ENCODE measurements around the gene SSH2. TPM values are rescaled to one million over a fixed set of nuclear protein-coding genes. Genes with fewer than 3 reads are reported as not detected.

Gene SSH2
- total RNA-seq, 4 donors from 2014 or later, result 140 to 241 (median 172) TPM

DNA sequence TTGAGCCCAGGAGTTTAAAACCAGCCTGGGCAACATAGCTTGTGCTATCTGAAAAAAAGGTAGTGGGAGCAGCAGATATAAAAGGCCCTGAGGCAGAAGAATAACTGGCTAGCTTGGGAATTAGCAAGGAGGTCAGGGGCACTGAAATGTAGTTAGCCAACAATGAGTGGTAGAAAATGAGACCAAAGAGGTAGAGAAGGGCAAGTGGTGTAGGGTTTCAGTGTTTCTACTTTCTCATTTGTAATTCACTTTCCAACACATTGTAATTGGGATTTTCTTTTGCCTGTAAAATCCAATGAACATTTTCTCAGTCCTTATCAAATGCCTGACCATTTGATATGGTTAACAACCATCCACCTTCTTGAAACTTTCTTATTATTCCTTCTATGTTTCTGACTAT is 212.2 kb downstream of the SSH2 start:
- no peaks in the 10 kb centered on the region for H3K36me3 ChIP-seq
- no peak overlapping the region for H3K4me3 ChIP-seq
- DNase-seq, result no peak
- no peak for TF ChIP-seq POLR2A (IDR thresholded peaks at IDR 0.05)
- TF ChIP-seq, protein P1, sequence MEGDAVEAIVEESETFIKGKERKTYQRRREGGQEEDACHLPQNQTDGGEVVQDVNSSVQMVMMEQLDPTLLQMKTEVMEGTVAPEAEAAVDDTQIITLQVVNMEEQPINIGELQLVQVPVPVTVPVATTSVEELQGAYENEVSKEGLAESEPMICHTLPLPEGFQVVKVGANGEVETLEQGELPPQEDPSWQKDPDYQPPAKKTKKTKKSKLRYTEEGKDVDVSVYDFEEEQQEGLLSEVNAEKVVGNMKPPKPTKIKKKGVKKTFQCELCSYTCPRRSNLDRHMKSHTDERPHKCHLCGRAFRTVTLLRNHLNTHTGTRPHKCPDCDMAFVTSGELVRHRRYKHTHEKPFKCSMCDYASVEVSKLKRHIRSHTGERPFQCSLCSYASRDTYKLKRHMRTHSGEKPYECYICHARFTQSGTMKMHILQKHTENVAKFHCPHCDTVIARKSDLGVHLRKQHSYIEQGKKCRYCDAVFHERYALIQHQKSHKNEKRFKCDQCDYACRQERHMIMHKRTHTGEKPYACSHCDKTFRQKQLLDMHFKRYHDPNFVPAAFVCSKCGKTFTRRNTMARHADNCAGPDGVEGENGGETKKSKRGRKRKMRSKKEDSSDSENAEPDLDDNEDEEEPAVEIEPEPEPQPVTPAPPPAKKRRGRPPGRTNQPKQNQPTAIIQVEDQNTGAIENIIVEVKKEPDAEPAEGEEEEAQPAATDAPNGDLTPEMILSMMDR (IDR thresholded peaks at IDR 0.05 in 4 of 5, conservative IDR thresholded peaks at IDR 0.05 in 1 of 5), result no peak
- H3K9me3 ChIP-seq, result no peaks in the 10 kb centered on the region
- peak overlapping the region; percentile 82 to 100 (median 93) for H3K27ac ChIP-seq
- intact Hi-C loops (cut with DNase I; ENCODE audit: low total_unique reads), result no loop called here
- no peaks in the 10 kb centered on the region for H3K27me3 ChIP-seq
- in situ Hi-C loops (cut with MboI; ENCODE audit: low sequenced_read_pairs in 4 of 4), result loop anchor here in 1 of 4 donors (10.0 kb wide), 1 partner anchor 73 kb away; no protein-coding TSS in a partner anchor
- peaks cover 62 to 90% of the 10 kb centered on the region in 2 donors for H3K4me1 ChIP-seq
- ATAC-seq, result no peak

DNA sequence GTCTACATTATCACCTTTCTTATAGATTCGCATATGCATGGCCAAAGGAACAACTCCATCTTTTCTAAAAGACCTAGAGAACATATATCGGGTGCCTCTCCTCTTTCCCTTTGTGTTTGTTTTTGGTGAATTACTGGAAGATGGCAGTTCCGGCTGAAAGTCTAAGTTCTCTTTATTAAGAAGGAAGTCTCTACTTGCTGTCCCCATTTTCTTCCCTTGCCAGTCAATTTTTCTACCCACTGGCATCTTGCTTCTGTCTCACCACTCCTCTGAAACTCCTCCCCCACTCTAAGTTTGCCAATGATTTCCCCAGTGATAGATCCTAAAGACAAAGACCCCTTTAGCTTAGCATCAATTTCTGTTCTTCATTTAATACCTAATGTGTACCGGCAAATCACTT is 213.5 kb downstream of the SSH2 start:
- no peaks in the 10 kb centered on the region for H3K36me3 ChIP-seq
- no peak for TF ChIP-seq POLR2A (IDR thresholded peaks at IDR 0.05)
- TF ChIP-seq, protein P1 (IDR thresholded peaks at IDR 0.05 in 4 of 5, conservative IDR thresholded peaks at IDR 0.05 in 1 of 5), result no peak
- intact Hi-C loops (cut with DNase I; ENCODE audit: low total_unique reads) (no loop called here), in situ Hi-C loops (cut with MboI; ENCODE audit: low sequenced_read_pairs in 4 of 4) (loop anchor here in 1 of 4 donors (10.0 kb wide), 1 partner anchor 72 kb away; no protein-coding TSS in a partner anchor)
- peaks cover 69 to 85% of the 10 kb centered on the region in 2 donors for H3K4me1 ChIP-seq
- H3K9me3 ChIP-seq, result no peaks in the 10 kb centered on the region
- no peaks in the 10 kb centered on the region for H3K27me3 ChIP-seq
- no peak for ATAC-seq
- peak overlapping the region; percentile 82 to 100 (median 93) for H3K27ac ChIP-seq
- DNase-seq, result no peak
- no peak overlapping the region for H3K4me3 ChIP-seq

DNA sequence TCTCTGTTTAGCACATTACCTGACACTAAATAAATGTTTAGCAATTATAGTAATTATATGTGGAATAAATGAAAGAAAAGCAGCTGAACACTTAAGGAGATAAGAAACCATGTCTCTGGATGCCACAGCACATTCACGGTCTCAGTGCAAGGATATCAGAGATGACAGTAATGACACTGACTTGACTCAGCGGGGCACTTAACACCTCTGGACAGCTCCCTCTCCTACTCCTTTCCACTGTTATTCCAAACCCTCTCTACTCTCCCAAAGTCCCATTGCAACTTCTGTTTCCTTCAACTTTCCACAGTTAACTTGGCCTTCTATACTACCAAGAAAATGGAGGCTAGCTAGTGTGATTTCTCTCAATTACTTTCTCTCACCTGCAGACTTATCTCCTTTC is 214.3 kb downstream of the SSH2 start:
- no peak overlapping the region for H3K4me3 ChIP-seq
- no peaks in the 10 kb centered on the region for H3K9me3 ChIP-seq
- ATAC-seq (no peak), DNase-seq (no peak)
- H3K27ac ChIP-seq, result peak overlapping the region; percentile 82 to 100 (median 93)
- in situ Hi-C loops (cut with MboI; ENCODE audit: low sequenced_read_pairs in 4 of 4), result loop anchor here in 1 of 4 donors (10.0 kb wide), 1 partner anchor 71 kb away; no protein-coding TSS in a partner anchor
- H3K36me3 ChIP-seq, result no peaks in the 10 kb centered on the region
- peaks cover 72 to 85% of the 10 kb centered on the region in 2 donors for H3K4me1 ChIP-seq
- H3K27me3 ChIP-seq, result no peaks in the 10 kb centered on the region
- TF ChIP-seq, protein P1 (IDR thresholded peaks at IDR 0.05 in 4 of 5, conservative IDR thresholded peaks at IDR 0.05 in 1 of 5), result no peak
- no peak for TF ChIP-seq POLR2A (IDR thresholded peaks at IDR 0.05)
- intact Hi-C loops (cut with DNase I; ENCODE audit: low total_unique reads), result no loop called here

DNA sequence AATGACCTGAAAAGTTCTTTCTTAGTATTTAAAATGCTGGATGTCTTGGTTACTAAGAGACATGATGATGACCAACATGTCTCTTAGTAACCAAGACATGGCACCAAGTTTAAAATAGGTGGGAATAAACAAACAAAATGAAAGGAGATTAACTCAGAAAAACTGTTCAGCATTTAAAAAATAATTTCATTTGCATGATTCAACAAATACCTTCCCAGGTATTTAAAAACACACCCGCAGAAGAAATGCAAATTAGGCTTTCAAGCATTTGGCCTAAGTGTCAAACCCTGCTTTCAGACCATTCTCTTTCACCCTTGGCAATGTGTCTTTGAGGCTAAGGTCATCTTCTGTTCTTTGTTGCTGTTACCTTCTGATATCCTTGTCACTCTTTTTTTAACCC is 215.9 kb downstream of the SSH2 start:
- Histone ChIP-seq H3K4me3 (no peak overlapping the region), H3K36me3 (no peaks in the 10 kb centered on the region), H3K4me1 (peaks cover 78 to 85% of the 10 kb centered on the region in 2 donors), H3K27me3 (no peaks in the 10 kb centered on the region), H3K9me3 (no peaks in the 10 kb centered on the region), H3K27ac (peak overlapping the region; percentile 82 to 100 (median 93))
- TF ChIP-seq POLR2A (IDR thresholded peaks at IDR 0.05), result no peak
- TF ChIP-seq, protein P1 (IDR thresholded peaks at IDR 0.05 in 4 of 5, conservative IDR thresholded peaks at IDR 0.05 in 1 of 5), result no peak
- in situ Hi-C loops (cut with MboI; ENCODE audit: low sequenced_read_pairs in 4 of 4), result loop anchor here in 1 of 4 donors (10.0 kb wide), 1 partner anchor 69 kb away; no protein-coding TSS in a partner anchor
- intact Hi-C loops (cut with DNase I; ENCODE audit: low total_unique reads), result no loop called here
- DNase-seq (no peak), ATAC-seq (no peak)
